ENCODE measurements around the gene TGFBI.
"Not testable (repeated sequence)": the region's sequence is repeated elsewhere in the genome, so short reads cannot be mapped to it uniquely, and the experiment has no call there.

The TGFBI gene

GRCh38 chr5:136028090-136028489, 698 bp upstream of the TGFBI start:
- DNase-seq, result no peak

DNA sequence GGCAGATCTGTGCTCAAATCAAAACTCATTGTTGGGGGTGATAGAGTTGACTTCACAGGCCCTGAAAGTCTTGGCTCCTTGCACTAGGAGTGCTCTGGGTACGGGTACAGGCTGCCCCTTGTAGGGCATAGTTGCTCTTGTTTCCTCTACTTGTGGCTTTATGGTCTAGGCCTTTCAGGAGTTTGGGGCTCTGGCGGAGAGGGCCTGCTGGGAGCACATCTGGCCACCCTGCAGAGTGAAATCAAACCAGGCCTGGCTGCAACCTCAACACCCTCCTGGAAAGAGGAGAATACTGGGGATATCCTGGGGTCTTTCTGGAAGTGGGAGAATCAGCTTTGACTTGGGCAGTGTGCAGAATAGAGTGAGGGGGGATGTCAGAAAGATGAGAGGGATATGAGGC, 1.5 kb downstream of the TGFBI start:
- DNase-seq, result no peak

GRCh38 chr5:136030956-136031611, 2.3 kb downstream of the TGFBI start:
- no peak for DNase-seq

DNA sequence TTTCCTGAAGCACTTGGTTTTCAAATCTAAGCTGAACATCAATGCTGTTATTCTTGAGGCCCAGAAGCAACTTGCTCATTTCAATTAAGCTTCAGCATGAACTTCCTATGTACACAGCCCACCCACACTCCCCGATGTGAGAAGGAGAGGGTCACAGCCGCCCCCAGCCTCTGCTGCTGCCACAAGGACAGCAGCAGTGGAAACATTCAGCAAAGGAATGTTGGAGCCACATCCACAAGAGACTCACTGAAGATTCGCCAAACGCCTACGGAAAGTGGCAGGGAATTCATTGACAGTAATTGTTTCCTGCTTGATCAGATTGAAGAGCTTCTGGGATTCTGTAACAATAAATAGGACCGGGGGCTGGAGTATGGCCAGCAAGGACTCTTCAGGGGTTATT, 2.9 kb downstream of the TGFBI start:
- no peak for DNase-seq

DNA sequence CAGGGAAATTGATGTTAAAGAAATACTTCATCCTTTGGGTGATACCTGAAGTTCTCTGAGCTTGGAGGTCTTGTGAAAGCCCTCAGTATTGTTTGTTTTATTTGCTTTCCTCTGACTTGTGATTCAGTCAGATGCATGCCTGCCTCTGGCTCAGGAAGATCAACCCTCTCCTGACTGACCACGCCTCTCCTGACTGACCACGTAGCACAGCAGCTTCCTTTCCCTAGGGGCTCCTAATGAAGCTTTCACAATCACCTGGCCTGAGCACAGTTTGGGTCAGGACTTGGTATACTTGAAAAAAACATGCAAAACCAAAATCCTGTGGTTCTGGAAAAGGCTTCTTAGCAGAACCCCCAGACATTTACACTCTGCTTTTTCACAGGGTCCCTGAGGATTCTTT, 3.8 kb downstream of the TGFBI start:
- DNase-seq, result peak in 1 of 2 experiments; percentile 18

GRCh38 chr5:136033234-136033633, 4.4 kb downstream of the TGFBI start:
- DNase-seq, result no peak

GRCh38 chr5:136033848-136034247, 5.1 kb downstream of the TGFBI start:
- DNase-seq, result no peak

- DNase-seq, result no peak
Measured at GRCh38 chr5:136034492-136034891, 5.7 kb downstream of the TGFBI start.

DNA sequence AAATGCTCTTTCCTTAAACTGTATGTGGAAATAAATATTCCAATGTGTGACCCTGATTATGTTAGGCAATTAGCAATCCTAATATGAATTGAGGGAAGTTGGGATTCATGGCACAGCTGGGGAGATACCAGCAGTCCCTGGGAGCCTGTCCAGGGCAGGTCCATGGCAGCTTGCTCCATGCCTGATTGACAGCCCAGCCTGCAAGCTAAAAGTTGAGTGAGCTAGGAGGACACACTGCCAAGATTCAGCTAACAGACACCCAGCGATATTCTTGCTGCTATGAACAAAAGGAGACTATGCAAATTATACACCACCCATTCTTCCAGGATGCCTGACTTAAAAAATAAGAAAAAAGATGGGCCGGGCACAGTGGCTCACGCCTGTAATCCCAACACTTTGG, 6.2 kb downstream of the TGFBI start:
- no peak for DNase-seq

GRCh38 chr5:136035837-136036236, 7.0 kb downstream of the TGFBI start:
- no peak for DNase-seq

GRCh38 chr5:136036293-136036911, 7.6 kb downstream of the TGFBI start:
- DNase-seq, result no peak

- peak; percentile 71 to 82 for DNase-seq
Measured at GRCh38 chr5:136037001-136037705, 8.4 kb downstream of the TGFBI start.

GRCh38 chr5:136038635-136039034, 9.8 kb downstream of the TGFBI start:
- no peak for DNase-seq

- DNase-seq, result no peak
Measured at GRCh38 chr5:136039202-136039601, 10.4 kb downstream of the TGFBI start.

DNA sequence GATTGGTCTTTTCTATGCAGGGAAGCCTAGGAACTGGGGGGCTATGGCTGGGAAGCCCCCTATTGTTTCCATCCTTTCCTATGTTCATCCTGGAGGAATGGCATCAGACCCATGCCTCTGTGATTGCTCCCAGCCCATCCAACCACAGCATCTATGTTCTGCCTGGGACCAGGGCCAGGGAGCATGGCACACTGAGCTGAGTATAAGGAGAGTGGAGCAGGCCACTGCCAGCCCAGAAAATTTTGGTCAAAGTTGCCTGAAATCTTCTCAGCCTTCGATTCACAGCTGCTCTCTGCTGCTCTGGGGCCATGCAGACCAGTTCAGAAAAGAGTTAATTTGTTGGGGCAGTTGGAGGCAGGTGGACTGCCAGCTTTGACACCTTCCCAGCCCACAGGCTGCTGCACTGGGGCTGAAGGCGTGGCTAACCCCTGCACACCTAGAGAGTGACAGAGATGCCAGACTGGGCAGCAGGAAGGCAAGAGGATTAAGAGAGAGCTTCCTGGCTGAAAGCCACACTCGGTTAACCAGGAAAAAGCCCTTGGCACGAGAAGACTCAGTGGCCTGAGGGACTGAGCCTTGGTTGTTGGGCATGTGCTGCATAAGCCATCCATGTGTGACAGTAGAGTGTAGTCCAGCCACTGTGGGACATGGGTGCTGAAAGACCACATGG, 12.1 kb downstream of the TGFBI start:
- no peak for DNase-seq

DNA sequence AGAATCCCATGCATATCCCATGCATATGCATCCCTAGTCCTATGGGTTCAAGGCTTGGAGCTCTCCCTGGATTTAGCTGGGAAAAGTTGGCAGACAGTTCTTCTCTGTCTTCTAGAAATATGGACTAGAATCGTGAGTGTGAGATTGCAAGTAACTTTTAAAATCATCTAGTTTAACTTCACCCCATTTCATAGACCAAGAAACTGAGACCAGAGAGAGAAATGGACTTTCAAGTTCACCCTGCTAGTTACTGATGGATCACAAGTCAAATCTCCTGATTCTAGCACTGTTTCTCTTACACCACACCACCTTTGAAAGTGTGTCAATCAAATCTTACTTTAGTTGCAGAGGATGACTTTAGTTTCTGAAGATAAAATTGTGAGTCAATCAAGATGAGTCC, 13.4 kb downstream of the TGFBI start:
- no peak for DNase-seq

DNA sequence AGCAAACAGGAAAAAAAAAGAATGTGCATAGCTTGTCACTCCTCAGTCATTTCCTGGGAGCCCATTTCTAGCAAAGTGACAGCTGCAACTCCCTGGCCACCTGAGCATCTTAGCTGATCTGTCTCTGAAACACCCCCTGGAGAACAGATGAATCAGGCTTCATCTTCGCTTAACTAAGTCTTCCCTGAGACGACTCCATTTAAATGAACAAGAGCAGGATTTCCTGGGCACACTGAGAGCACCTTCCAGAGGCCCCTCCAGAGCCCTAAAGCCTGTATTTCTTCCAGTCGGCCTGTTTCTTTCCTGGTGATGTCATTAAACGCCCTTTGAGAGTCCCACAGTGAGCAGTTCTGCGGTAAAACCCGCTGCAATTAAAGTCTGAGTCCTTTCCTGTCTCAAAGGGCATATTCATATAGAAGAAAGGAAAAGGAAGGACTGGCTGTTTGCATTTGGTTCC, 13.9 kb downstream of the TGFBI start:
- DNase-seq, result peak; percentile 10 to 17

- DNase-seq, result no peak
Measured at GRCh38 chr5:136043551-136043950, 14.8 kb downstream of the TGFBI start.

DNA sequence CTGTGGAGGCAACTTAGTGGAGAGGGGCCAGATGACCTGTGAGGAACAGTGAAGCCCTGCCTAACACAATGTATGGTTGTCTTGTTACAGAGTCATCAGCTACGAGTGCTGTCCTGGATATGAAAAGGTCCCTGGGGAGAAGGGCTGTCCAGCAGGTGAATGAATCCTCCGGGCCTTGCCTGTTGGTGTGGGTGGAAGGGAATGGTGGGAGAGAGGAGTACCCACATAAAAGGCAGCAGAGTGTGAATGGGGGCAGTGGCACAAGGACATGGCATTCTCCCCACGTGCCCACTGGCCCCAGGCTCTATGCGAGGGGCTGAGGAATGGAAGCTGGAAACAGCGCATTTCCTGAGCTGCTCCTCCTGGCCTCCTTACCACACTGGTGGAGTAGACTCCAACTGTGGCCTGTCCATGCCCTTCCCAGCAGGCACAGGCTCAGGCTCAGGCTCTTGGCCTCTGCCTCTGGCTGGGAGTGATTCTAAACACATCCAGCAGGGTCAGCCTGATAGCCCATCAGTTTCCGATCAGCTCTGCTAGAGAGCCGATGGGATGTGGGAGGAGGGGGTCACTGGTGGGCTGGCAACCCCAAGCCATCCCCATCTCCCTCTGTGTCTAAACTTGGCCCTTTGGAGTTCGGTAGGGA, 15.3 kb downstream of the TGFBI start:
- no peak for DNase-seq

DNA sequence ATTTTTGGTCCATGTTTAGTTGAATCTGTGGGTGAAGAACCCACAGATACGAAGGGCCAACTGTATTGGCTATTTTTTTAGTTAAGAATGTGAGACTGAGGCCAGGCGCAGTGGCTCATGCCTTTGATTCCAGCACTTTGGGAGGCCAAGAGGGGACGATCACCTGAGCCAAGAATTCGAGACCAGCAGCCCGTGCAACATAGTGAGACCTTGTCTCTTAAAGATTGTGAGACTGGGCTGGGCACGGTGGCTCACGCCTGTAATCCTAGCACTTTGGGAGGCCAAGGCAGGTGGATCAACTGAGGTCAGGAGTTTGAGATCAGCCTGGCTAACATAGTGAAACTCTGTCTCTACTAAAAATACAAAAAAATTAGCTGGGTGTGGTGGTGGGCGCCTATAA, 16.2 kb downstream of the TGFBI start:
- not testable (repeated sequence) for DNase-seq

- no peak for DNase-seq
Measured at GRCh38 chr5:136046246-136046645, 17.5 kb downstream of the TGFBI start.

DNA sequence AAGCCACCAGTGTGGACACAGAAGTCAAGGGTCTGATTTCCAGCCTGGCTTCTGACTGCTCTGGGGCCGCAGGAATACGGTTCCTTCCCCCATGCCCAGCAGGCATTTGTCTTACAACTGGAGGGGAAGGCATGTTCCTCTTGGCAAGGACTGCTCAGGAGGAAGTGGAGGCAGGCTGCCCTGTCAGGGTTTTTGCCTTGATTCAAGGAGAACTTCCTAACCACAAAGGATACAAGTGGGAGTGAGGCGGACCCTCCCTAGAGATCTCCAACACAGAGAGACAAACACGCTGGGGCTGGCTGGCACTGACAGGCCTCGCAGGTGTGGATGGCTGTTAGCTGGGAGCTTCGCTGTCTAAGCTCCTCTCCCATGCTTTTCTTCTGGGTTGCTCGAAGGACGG, 19.1 kb downstream of the TGFBI start:
- DNase-seq, result peak; percentile 38 to 47

DNA sequence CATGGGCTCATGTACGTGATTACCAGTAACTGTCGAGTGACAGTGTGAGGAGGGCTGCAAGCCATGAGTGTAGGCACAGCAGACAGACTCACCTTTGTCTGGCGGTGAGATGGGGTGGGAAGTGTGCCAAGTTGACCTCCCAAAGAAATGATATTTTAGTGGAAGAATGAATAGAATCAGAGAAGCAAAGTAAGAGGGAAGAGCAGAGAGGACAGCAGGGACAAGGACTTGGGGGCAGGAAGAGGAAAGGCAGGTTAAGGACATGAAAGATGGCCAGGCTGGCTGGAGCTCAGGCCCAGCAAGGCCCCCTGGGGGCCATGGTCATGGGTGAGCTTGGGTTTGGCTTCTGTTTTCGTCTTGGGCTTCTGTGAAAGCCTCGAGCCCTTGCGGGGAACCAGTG, 20.2 kb downstream of the TGFBI start:
- no peak for DNase-seq

Measured in AML-193 (cell line).